K562 (cell line): ENCODE results near the gene ENDOG. TPM values are rescaled to one million over a fixed set of nuclear protein-coding genes. Genes with fewer than 3 reads are reported as not detected.

Experiments used
- CBX5 ChIP-seq: IDR thresholded peaks from 2 replicates; pipeline ENCODE4 v1.6.1; 2014; ENCODE audit warnings: low read depth, borderline replicate concordance
- HDAC2 ChIP-seq: fragments of 450-650 bp; IDR thresholded peaks from 2 replicates; pipeline ENCODE4 v1.6.1; 2016; ENCODE audit warnings: mild to moderate bottlenecking
- HNRNPH1 ChIP-seq: fragments of 200-400 bp; formaldehyde crosslinking; optimal IDR thresholded peaks from 2 replicates; pipeline ENCODE3; 2017; ENCODE audit warnings: low read depth, mild to moderate bottlenecking, low read length, moderate library complexity
- RBM34 ChIP-seq: fragments of 200-400 bp; formaldehyde crosslinking; IDR thresholded peaks from 2 replicates; pipeline ENCODE4 v1.6.1; 2018; ENCODE audit warnings: low read length, borderline replicate concordance; ENCODE audit not compliant: insufficient read depth
- SMARCA5 ChIP-seq: fragments of 450-650 bp; IDR thresholded peaks from 2 replicates; pipeline ENCODE4 v1.6.1; 2016
- SP2 ChIP-seq: IDR thresholded peaks from 2 replicates; pipeline ENCODE4 v1.6.1; 2011; ENCODE audit warnings: mild to moderate bottlenecking, low read depth, low read length, moderate library complexity; ENCODE audit not compliant: poor library complexity, severe bottlenecking; ENCODE audit errors: extremely low read depth
- U2AF2 ChIP-seq: fragments of 200-400 bp; formaldehyde crosslinking; optimal IDR thresholded peaks from 2 replicates; pipeline ENCODE3; 2017; ENCODE audit warnings: low read depth, mild to moderate bottlenecking, low read length
- polyA plus RNA-seq, 8 experiments: library from polyadenylated mRNA; depleted of rRNA in 4 of 8; stranded (reverse) in 5 of 8; unstranded in 3 of 8; fragments of >200 nt; fragmentation: Nextera tagmentation in 2 of 8; fragmentation: Illumina TruSeq in 1 of 8; extraction: Ambion mirVana in 2 of 8; extraction: Trizol in 1 of 8; gene quantifications; 2 replicates each; pipeline versions ENCODE4 v1.2.1 to v1.2.3, GENCODE V29; 2011 to 2014; ENCODE audit warnings: inconsistent platforms in 1 of 8, missing spikeins in 1 of 8
- total RNA-seq, 7 experiments: library from RNA; depleted of rRNA in 6 of 7; stranded (reverse); fragments of >200 nt in 6 of 7; fragmentation: Illumina TruSeq in 2 of 7; extraction: Trizol in 2 of 7; gene quantifications; 2 replicates each; pipeline versions ENCODE4 v1.2.1 to v1.2.3, GENCODE V29; 2011 to 2021; ENCODE audit warnings: low replicate concordance in 1 of 7
- TF ChIP-seq, protein P1 (sequence below), 2 experiments: fragments of 450-650 bp in 1 of 2; IDR thresholded peaks; 2 replicates each; pipeline ENCODE4 v1.6.1; 2011 to 2017; ENCODE audit warnings: low read depth in 2 of 2, antibody characterized with exemption in 1 of 2, borderline replicate concordance in 1 of 2, low read length in 1 of 2, mild to moderate bottlenecking in 1 of 2, mixed read lengths in 1 of 2; ENCODE audit not compliant: control insufficient read depth in 1 of 2
- TF ChIP-seq, protein P2 (sequence below): fragments of 250-450 bp; sonication (Bioruptor Pico); IDR thresholded peaks from 2 replicates; pipeline ENCODE4 v1.4.0; 2020
- TF ChIP-seq, protein P3 (sequence below): fragments of 150-350 bp; conservative IDR thresholded peaks from 2 replicates; pipeline ENCODE4 v1.6.1; 2014; ENCODE audit warnings: low read length
- TF ChIP-seq, protein P4 (sequence below), 2 experiments: fragments of 250-450 bp in 1 of 2; fragments of 450-650 bp in 1 of 2; sonication (Bioruptor Pico) in 1 of 2; IDR thresholded peaks; 2 replicates each; pipeline versions ENCODE4 v1.6.1 to v1.8.0; 2016 to 2021; ENCODE audit warnings: mild to moderate bottlenecking in 2 of 2, moderate library complexity in 2 of 2, missing compliant biosample characterization in 1 of 2, missing genetic modification characterization in 1 of 2
- TF ChIP-seq, protein P5 (sequence below): fragments of 450-650 bp; IDR thresholded peaks from 2 replicates; pipeline ENCODE4 v1.6.1; 2016; ENCODE audit warnings: antibody characterized with exemption

Gene ENDOG
- total and polyA plus RNA-seq, 9 of the 15 experiments (the other 6 are each of a cell fraction or from before 2014, with no cell fraction given), result 1.2 to 91.0 (median 25.5) TPM

- TF ChIP-seq, protein P1, sequence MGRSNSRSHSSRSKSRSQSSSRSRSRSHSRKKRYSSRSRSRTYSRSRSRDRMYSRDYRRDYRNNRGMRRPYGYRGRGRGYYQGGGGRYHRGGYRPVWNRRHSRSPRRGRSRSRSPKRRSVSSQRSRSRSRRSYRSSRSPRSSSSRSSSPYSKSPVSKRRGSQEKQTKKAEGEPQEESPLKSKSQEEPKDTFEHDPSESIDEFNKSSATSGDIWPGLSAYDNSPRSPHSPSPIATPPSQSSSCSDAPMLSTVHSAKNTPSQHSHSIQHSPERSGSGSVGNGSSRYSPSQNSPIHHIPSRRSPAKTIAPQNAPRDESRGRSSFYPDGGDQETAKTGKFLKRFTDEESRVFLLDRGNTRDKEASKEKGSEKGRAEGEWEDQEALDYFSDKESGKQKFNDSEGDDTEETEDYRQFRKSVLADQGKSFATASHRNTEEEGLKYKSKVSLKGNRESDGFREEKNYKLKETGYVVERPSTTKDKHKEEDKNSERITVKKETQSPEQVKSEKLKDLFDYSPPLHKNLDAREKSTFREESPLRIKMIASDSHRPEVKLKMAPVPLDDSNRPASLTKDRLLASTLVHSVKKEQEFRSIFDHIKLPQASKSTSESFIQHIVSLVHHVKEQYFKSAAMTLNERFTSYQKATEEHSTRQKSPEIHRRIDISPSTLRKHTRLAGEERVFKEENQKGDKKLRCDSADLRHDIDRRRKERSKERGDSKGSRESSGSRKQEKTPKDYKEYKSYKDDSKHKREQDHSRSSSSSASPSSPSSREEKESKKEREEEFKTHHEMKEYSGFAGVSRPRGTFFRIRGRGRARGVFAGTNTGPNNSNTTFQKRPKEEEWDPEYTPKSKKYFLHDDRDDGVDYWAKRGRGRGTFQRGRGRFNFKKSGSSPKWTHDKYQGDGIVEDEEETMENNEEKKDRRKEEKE (IDR thresholded peaks at IDR 0.05; ENCODE audit: borderline replicate concordance in 1 of 2, control insufficient read depth in 1 of 2, low read depth in 2 of 2, low read length in 1 of 2), result no peak
- TF ChIP-seq HNRNPH1, result no peak
- TF ChIP-seq CBX5, result no peak
- TF ChIP-seq, protein P2, sequence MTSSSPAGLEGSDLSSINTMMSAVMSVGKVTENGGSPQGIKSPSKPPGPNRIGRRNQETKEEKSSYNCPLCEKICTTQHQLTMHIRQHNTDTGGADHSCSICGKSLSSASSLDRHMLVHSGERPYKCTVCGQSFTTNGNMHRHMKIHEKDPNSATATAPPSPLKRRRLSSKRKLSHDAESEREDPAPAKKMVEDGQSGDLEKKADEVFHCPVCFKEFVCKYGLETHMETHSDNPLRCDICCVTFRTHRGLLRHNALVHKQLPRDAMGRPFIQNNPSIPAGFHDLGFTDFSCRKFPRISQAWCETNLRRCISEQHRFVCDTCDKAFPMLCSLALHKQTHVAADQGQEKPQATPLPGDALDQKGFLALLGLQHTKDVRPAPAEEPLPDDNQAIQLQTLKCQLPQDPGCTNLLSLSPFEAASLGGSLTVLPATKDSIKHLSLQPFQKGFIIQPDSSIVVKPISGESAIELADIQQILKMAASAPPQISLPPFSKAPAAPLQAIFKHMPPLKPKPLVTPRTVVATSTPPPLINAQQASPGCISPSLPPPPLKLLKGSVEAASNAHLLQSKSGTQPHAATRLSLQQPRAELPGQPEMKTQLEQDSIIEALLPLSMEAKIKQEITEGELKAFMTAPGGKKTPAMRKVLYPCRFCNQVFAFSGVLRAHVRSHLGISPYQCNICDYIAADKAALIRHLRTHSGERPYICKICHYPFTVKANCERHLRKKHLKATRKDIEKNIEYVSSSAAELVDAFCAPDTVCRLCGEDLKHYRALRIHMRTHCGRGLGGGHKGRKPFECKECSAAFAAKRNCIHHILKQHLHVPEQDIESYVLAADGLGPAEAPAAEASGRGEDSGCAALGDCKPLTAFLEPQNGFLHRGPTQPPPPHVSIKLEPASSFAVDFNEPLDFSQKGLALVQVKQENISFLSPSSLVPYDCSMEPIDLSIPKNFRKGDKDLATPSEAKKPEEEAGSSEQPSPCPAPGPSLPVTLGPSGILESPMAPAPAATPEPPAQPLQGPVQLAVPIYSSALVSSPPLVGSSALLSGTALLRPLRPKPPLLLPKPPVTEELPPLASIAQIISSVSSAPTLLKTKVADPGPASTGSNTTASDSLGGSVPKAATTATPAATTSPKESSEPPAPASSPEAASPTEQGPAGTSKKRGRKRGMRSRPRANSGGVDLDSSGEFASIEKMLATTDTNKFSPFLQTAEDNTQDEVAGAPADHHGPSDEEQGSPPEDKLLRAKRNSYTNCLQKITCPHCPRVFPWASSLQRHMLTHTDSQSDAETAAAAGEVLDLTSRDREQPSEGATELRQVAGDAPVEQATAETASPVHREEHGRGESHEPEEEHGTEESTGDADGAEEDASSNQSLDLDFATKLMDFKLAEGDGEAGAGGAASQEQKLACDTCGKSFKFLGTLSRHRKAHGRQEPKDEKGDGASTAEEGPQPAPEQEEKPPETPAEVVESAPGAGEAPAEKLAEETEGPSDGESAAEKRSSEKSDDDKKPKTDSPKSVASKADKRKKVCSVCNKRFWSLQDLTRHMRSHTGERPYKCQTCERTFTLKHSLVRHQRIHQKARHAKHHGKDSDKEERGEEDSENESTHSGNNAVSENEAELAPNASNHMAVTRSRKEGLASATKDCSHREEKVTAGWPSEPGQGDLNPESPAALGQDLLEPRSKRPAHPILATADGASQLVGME (CRISPR knock-in tag), result no peak
- TF ChIP-seq SP2, result no peak
- TF ChIP-seq HDAC2, result no peak
- TF ChIP-seq, protein P3, sequence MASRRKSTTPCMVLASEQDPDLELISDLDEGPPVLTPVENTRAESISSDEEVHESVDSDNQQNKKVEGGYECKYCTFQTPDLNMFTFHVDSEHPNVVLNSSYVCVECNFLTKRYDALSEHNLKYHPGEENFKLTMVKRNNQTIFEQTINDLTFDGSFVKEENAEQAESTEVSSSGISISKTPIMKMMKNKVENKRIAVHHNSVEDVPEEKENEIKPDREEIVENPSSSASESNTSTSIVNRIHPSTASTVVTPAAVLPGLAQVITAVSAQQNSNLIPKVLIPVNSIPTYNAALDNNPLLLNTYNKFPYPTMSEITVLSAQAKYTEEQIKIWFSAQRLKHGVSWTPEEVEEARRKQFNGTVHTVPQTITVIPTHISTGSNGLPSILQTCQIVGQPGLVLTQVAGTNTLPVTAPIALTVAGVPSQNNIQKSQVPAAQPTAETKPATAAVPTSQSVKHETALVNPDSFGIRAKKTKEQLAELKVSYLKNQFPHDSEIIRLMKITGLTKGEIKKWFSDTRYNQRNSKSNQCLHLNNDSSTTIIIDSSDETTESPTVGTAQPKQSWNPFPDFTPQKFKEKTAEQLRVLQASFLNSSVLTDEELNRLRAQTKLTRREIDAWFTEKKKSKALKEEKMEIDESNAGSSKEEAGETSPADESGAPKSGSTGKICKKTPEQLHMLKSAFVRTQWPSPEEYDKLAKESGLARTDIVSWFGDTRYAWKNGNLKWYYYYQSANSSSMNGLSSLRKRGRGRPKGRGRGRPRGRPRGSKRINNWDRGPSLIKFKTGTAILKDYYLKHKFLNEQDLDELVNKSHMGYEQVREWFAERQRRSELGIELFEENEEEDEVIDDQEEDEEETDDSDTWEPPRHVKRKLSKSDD, result no peak; the same call in 1 of the 2 replicates
- TF ChIP-seq RBM34, result no peak
- TF ChIP-seq, protein P4, sequence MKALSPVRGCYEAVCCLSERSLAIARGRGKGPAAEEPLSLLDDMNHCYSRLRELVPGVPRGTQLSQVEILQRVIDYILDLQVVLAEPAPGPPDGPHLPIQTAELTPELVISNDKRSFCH (CRISPR knock-in tag; IDR thresholded peaks at IDR 0.05), result no peak
- TF ChIP-seq, protein P4 (tag; IDR thresholded peaks at IDR 0.05), result no peak; the same call in 1 of the 2 replicates
- TF ChIP-seq U2AF2, result no peak
- no peak for TF ChIP-seq SMARCA5
- TF ChIP-seq, protein P5, sequence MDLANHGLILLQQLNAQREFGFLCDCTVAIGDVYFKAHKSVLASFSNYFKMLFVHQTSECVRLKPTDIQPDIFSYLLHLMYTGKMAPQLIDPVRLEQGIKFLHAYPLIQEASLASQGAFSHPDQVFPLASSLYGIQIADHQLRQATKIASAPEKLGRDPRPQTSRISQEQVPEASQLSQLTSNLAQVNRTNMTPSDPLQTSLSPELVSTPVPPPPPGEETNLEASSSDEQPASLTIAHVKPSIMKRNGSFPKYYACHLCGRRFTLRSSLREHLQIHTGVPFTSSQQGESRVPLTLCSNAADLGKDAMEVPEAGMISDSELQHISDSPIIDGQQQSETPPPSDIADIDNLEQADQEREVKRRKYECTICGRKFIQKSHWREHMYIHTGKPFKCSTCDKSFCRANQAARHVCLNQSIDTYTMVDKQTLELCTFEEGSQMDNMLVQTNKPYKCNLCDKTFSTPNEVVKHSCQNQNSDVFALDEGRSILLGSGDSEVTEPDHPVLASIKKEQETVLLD, result peak; percentile 97
Measured at GRCh38 chr9:128818099-128818838, at the start of gene ENDOG (continued).
